ENCODE data around the gene SYN1.

Gene SYN1

GRCh38 chrX:47648376-47648775, 28.7 kb upstream of the SYN1 start:
- H3K27me3 Mint-ChIP-seq: no peaks in the 10 kb centered on the region
- peaks cover 87% of the 10 kb centered on the region for H3K36me3 Mint-ChIP-seq (ENCODE audit: low read depth)
- H3K4me1 Mint-ChIP-seq (ENCODE audit: low read depth): peaks cover 76% of the 10 kb centered on the region
- H3K27ac Mint-ChIP-seq: no peak overlapping the region
- H3K9me3 Mint-ChIP-seq: no peaks in the 10 kb centered on the region
- H3K4me3 Mint-ChIP-seq: peak overlapping the region; percentile 8
- intact Hi-C loops (cut with micrococcal nuclease): no loop called here

- H3K27me3 Mint-ChIP-seq: no peaks in the 10 kb centered on the region
- peaks cover 77% of the 10 kb centered on the region for H3K36me3 Mint-ChIP-seq (ENCODE audit: low read depth)
- no peak overlapping the region for H3K27ac Mint-ChIP-seq
- intact Hi-C loops (cut with micrococcal nuclease): no loop called here
- no peak overlapping the region for H3K4me3 Mint-ChIP-seq
- peaks cover 65% of the 10 kb centered on the region for H3K4me1 Mint-ChIP-seq (ENCODE audit: low read depth)
- H3K9me3 Mint-ChIP-seq: no peaks in the 10 kb centered on the region
These were observed 27.0 kb upstream of the SYN1 start for GRCh38 chrX:47646636-47647035.

- H3K4me3 Mint-ChIP-seq: no peak overlapping the region
- peaks cover 78% of the 10 kb centered on the region for H3K36me3 Mint-ChIP-seq (ENCODE audit: low read depth)
- no peak overlapping the region for H3K27ac Mint-ChIP-seq
- H3K9me3 Mint-ChIP-seq: no peaks in the 10 kb centered on the region
- peaks cover 55% of the 10 kb centered on the region for H3K4me1 Mint-ChIP-seq (ENCODE audit: low read depth)
- intact Hi-C loops (cut with micrococcal nuclease): no loop called here
- no peaks in the 10 kb centered on the region for H3K27me3 Mint-ChIP-seq
These were observed 25.9 kb upstream of the SYN1 start for GRCh38 chrX:47645530-47645929.

- Mint-ChIP-seq H3K36me3 (ENCODE audit: low read depth) (peaks cover 85% of the 10 kb centered on the region), H3K27ac (peak overlapping the region; percentile 60), H3K4me1 (ENCODE audit: low read depth) (peaks cover 54% of the 10 kb centered on the region), H3K9me3 (no peaks in the 10 kb centered on the region), H3K27me3 (no peaks in the 10 kb centered on the region), H3K4me3 (no peak overlapping the region)
- intact Hi-C loops (cut with micrococcal nuclease): no loop called here
These were observed 25.0 kb upstream of the SYN1 start for GRCh38 chrX:47644557-47645091.

GRCh38 chrX:47643926-47644325, 24.3 kb upstream of the SYN1 start:
- Mint-ChIP-seq H3K4me3 (no peak overlapping the region), H3K9me3 (no peaks in the 10 kb centered on the region), H3K4me1 (ENCODE audit: low read depth) (peaks cover 50% of the 10 kb centered on the region), H3K36me3 (ENCODE audit: low read depth) (peaks cover 85% of the 10 kb centered on the region), H3K27me3 (no peaks in the 10 kb centered on the region), H3K27ac (peak overlapping the region; percentile 60)
- intact Hi-C loops (cut with micrococcal nuclease): no loop called here

- intact Hi-C loops (cut with micrococcal nuclease): loop anchor here (5.0 kb wide), 1 partner anchor 77 kb away; the partner anchor contains the start of gene ARAF
- peaks cover 70% of the 10 kb centered on the region for H3K36me3 Mint-ChIP-seq (ENCODE audit: low read depth)
- no peaks in the 10 kb centered on the region for H3K27me3 Mint-ChIP-seq
- no peaks in the 10 kb centered on the region for H3K9me3 Mint-ChIP-seq
- peak overlapping the region; percentile 61 for H3K27ac Mint-ChIP-seq
- peaks cover 17% of the 10 kb centered on the region for H3K4me1 Mint-ChIP-seq (ENCODE audit: low read depth)
- peak overlapping the region; percentile 48 for H3K4me3 Mint-ChIP-seq
These were observed 19.2 kb upstream of the SYN1 start for GRCh38 chrX:47638816-47639215.

GRCh38 chrX:47637546-47638195, 18.0 kb upstream of the SYN1 start:
- intact Hi-C loops (cut with micrococcal nuclease): loop anchor here (5.0 kb wide), 1 partner anchor 75 kb away; the partner anchor contains the start of gene ARAF
- peak overlapping the region; percentile 61 for H3K27ac Mint-ChIP-seq
- peak overlapping the region; percentile 77 for H3K4me3 Mint-ChIP-seq

GRCh38 chrX:47634871-47635575, 15.4 kb upstream of the SYN1 start:
- H3K27ac Mint-ChIP-seq: no peak overlapping the region
- intact Hi-C loops (cut with micrococcal nuclease): loop anchor here (5.0 kb wide), 2 partner anchors 53 to 73 kb away; partner anchors contain the start of genes ARAF and TIMP1
- peaks cover 43% of the 10 kb centered on the region for H3K36me3 Mint-ChIP-seq (ENCODE audit: low read depth)
- peaks cover 32% of the 10 kb centered on the region for H3K4me1 Mint-ChIP-seq (ENCODE audit: low read depth)
- H3K9me3 Mint-ChIP-seq: no peaks in the 10 kb centered on the region
- no peak overlapping the region for H3K4me3 Mint-ChIP-seq
- H3K27me3 Mint-ChIP-seq: no peaks in the 10 kb centered on the region

More at GRCh38 chrX:47637546-47638195, 18.0 kb upstream of the SYN1 start:
- peaks cover 19% of the 10 kb centered on the region for H3K4me1 Mint-ChIP-seq (ENCODE audit: low read depth)
- no peaks in the 10 kb centered on the region for H3K9me3 Mint-ChIP-seq
- H3K27me3 Mint-ChIP-seq: no peaks in the 10 kb centered on the region
- peaks cover 67% of the 10 kb centered on the region for H3K36me3 Mint-ChIP-seq (ENCODE audit: low read depth)

GRCh38 chrX:47633689-47634590, 14.3 kb upstream of the SYN1 start:
- Mint-ChIP-seq H3K27ac (no peak overlapping the region), H3K4me3 (no peak overlapping the region), H3K36me3 (ENCODE audit: low read depth) (peaks cover 32% of the 10 kb centered on the region), H3K9me3 (no peaks in the 10 kb centered on the region), H3K4me1 (ENCODE audit: low read depth) (peaks cover 34% of the 10 kb centered on the region), H3K27me3 (no peaks in the 10 kb centered on the region)
- intact Hi-C loops (cut with micrococcal nuclease): loop anchor here (5.0 kb wide), 1 partner anchor 52 kb away; the partner anchor contains the start of gene TIMP1

GRCh38 chrX:47632666-47633065, 13.0 kb upstream of the SYN1 start:
- Mint-ChIP-seq H3K27me3 (no peaks in the 10 kb centered on the region), H3K27ac (no peak overlapping the region), H3K4me1 (ENCODE audit: low read depth) (peaks cover 35% of the 10 kb centered on the region), H3K36me3 (ENCODE audit: low read depth) (peaks cover 28% of the 10 kb centered on the region), H3K4me3 (no peak overlapping the region), H3K9me3 (no peaks in the 10 kb centered on the region)
- intact Hi-C loops (cut with micrococcal nuclease): loop anchor here (5.0 kb wide), 1 partner anchor 50 kb away; the partner anchor contains the start of gene TIMP1

- no peaks in the 10 kb centered on the region for H3K9me3 Mint-ChIP-seq
- no peaks in the 10 kb centered on the region for H3K27me3 Mint-ChIP-seq
- H3K27ac Mint-ChIP-seq: no peak overlapping the region
- peaks cover 45% of the 10 kb centered on the region for H3K4me1 Mint-ChIP-seq (ENCODE audit: low read depth)
- intact Hi-C loops (cut with micrococcal nuclease): loop anchor here (5.0 kb wide), 1 partner anchor 49 kb away; the partner anchor contains the start of gene TIMP1
- no peak overlapping the region for H3K4me3 Mint-ChIP-seq
- H3K36me3 Mint-ChIP-seq (ENCODE audit: low read depth): peaks cover 28% of the 10 kb centered on the region
These were observed 12.0 kb upstream of the SYN1 start for GRCh38 chrX:47631676-47632075.

- H3K27ac Mint-ChIP-seq: peak within 1 kb of the TSS; percentile 87
- intact Hi-C loops (cut with micrococcal nuclease): loop anchor here (5.0 kb wide), 1 partner anchor 47 kb away; the partner anchor contains the start of gene TIMP1
- no peaks in the 10 kb centered on the region for H3K27me3 Mint-ChIP-seq
- H3K36me3 Mint-ChIP-seq (ENCODE audit: low read depth): peaks cover 38% of the 10 kb centered on the region
- peak within 1 kb of the TSS; percentile 81 for H3K4me3 Mint-ChIP-seq
- H3K4me1 Mint-ChIP-seq (ENCODE audit: low read depth): peaks cover 65% of the 10 kb centered on the region
- no peaks in the 10 kb centered on the region for H3K9me3 Mint-ChIP-seq
These were observed 10.0 kb upstream of the SYN1 start, which contains the start of gene CFP for GRCh38 chrX:47629419-47630200. Gene CFP, minus strand, starts transcription at chrX:47629930. Its CDS starts 86 bp downstream, at chrX:47629844.

GRCh38 chrX:47628982-47629381, 9.3 kb upstream of the SYN1 start:
- Mint-ChIP-seq H3K9me3 (no peaks in the 10 kb centered on the region), H3K27me3 (no peaks in the 10 kb centered on the region), H3K27ac (peak overlapping the region; percentile 87), H3K4me1 (ENCODE audit: low read depth) (peaks cover 70% of the 10 kb centered on the region), H3K36me3 (ENCODE audit: low read depth) (peaks cover 39% of the 10 kb centered on the region), H3K4me3 (peak overlapping the region; percentile 81)
- intact Hi-C loops (cut with micrococcal nuclease): no loop called here

Measured in dendritic cell treated with granulocyte-macrophage colony-stimulating factor and Interleukin-4, amounts not matched to agents 40 ng/mL and 50 ng/mL, for 4 days (primary cell).